Neural cell (in vitro differentiated cells): ENCODE results near the gene ARL17B. TPM values are rescaled to one million over a fixed set of nuclear protein-coding genes. Genes with fewer than 3 reads are reported as not detected.
"Not testable (repeated sequence)": the region's sequence is repeated elsewhere in the genome, so short reads cannot be mapped to it uniquely, and the experiment has no call there.

Experiments used
- H2AFZ ChIP-seq: fragments of 200-600, 300-800 bp; sonication (generic), shearing (Covaris generic); 2 replicates; pipeline ENCODE4 v1.6.0; 2014; ENCODE audit warnings: low read depth, mild to moderate bottlenecking, antibody characterized with exemption, low read length, moderate library complexity
- H3F3A ChIP-seq: fragments of 200-600 bp; shearing (Covaris generic); 2 replicates; pipeline ENCODE4 v1.6.1; 2016; ENCODE audit warnings: mild to moderate bottlenecking, moderate library complexity, mixed read lengths, antibody characterized with exemption, low read length; ENCODE audit not compliant: insufficient read depth, poor library complexity, severe bottlenecking
- H3K27ac ChIP-seq: fragments of 200-600, 300-800 bp; sonication (generic), shearing (Covaris generic); 2 replicates; pipeline ENCODE4 v1.5.1; 2014; ENCODE audit warnings: mild to moderate bottlenecking, low read length, moderate library complexity
- H3K27me3 ChIP-seq: fragments of 300-800, 200-600 bp; sonication (generic), shearing (Covaris generic); 2 replicates; pipeline ENCODE4 v1.6.0; 2014; ENCODE audit warnings: mild to moderate bottlenecking, low read depth, low read length, moderate library complexity; ENCODE audit not compliant: insufficient read depth
- H3K36me3 ChIP-seq: fragments of 300-800, 200-600 bp; sonication (generic), shearing (Covaris generic); 2 replicates; pipeline ENCODE4 v1.5.1; 2014; ENCODE audit warnings: mild to moderate bottlenecking, antibody characterized with exemption, low read length, moderate library complexity; ENCODE audit not compliant: insufficient read depth
- H3K4me2 ChIP-seq: fragments of 300-800, 200-600 bp; sonication (generic), shearing (Covaris generic); 2 replicates; pipeline ENCODE4 v1.6.0; 2014; ENCODE audit warnings: mild to moderate bottlenecking, low read length
- H3K4me3 ChIP-seq: fragments of 300-800, 200-600 bp; sonication (generic), shearing (Covaris generic); 2 replicates; pipeline ENCODE4 v1.5.1; 2014; ENCODE audit warnings: mild to moderate bottlenecking, low read length, moderate library complexity
- H3K79me2 ChIP-seq: fragments of 200-600 bp; shearing (Covaris generic); replicated peaks from 2 replicates; pipeline ENCODE4 v1.6.0; 2014; ENCODE audit warnings: mild to moderate bottlenecking, low read length, moderate library complexity; ENCODE audit not compliant: insufficient read depth
- H3K9ac ChIP-seq: fragments of 300-800, 200-600 bp; sonication (generic), shearing (Covaris generic); 2 replicates; pipeline ENCODE4 v1.6.1; 2016; ENCODE audit warnings: mild to moderate bottlenecking, low read length, mixed read lengths
- H3K9me2 ChIP-seq: fragments of 200-600 bp; shearing (Covaris generic); 2 replicates; pipeline ENCODE4 v1.6.1; 2016; ENCODE audit warnings: mild to moderate bottlenecking, low read length, mixed read lengths; ENCODE audit not compliant: insufficient read depth
- H3K9me3 ChIP-seq: fragments of 200-600, 300-800 bp; sonication (generic), shearing (Covaris generic); 2 replicates; pipeline ENCODE4 v1.6.1; 2016; ENCODE audit warnings: mild to moderate bottlenecking, mixed run types, low read length, moderate library complexity, mixed read lengths
- H4K20me1 ChIP-seq: fragments of 200-600 bp; shearing (Covaris generic); 2 replicates; pipeline ENCODE4 v1.6.1; 2016; ENCODE audit warnings: mild to moderate bottlenecking, mixed run types; ENCODE audit not compliant: insufficient read depth
- POLR2AphosphoS5 ChIP-seq: IDR thresholded peaks from 2 replicates; pipeline ENCODE4 v1.6.1; 2012
- REST ChIP-seq: IDR thresholded peaks from 2 replicates; pipeline ENCODE4 v1.6.1; 2012; ENCODE audit warnings: borderline replicate concordance
- polyA plus RNA-seq: library from polyadenylated mRNA; depleted of rRNA; stranded (reverse); fragments of >200 nt; gene quantifications from 2 replicates; pipeline ENCODE4 v1.2.3, GENCODE V29; 2014

ARL17B gene
- polyA plus RNA-seq, 1 donor from 2014 or later = 24.2 TPM

DNA sequence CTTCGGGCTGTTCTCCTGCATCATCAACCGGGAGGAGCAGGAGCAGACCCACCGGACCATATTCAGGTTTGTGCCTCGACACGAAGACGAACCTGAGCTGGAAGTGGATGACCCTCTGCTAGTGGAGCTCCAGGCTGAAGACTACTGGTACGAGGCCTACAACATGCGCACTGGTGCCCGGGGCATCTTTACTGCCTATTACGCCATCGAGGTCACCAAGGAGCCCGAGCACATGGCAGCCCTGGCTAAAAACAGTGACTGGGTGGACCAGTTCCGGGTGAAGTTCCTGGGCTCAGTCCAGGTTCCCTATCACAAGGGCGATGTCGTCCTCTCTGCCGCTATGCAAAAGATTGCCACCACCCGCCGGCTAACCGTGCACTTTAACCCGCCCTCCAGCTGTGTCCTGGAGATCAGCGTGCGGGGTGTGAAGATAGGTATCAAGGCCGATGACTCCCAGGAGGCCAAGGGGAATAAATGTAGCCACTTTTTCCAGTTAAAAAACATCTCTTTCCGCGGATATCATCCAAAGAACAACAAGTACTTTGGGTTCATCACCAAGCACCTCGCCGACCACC lies 117.1 kb downstream of the ARL17B start:
- not testable (repeated sequence) for H3K4me2 ChIP-seq, H3F3A ChIP-seq, H3K27me3 ChIP-seq, H2AFZ ChIP-seq, H3K9ac ChIP-seq, H3K36me3 ChIP-seq, H3K9me3 ChIP-seq, H3K27ac ChIP-seq, H3K4me3 ChIP-seq, H3K79me2 ChIP-seq, H4K20me1 ChIP-seq, H3K9me2 ChIP-seq

DNA sequence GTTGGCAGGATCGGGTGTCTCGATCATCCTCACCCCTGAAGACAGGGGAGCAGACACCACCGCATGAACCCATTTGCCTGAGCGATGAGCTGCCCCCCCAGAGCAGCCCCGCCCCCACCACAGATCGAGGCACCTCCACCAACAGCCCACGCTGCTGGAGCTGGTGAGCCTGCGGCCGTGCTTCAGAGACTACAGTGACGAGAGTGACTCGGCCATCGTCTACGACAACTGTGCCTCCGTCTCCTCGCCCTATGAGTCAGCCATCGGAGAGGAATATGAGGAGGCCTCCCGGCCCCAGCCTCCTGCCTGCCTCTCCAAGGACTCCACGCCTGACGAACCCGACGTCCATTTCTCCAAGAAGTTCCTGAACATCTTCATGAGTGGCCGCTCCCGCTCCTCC lies 117.6 kb downstream of the ARL17B start:
- H4K20me1 ChIP-seq, H3K9me2 ChIP-seq, H3K9me3 ChIP-seq, H3F3A ChIP-seq, H3K9ac ChIP-seq, H3K4me2 ChIP-seq, H3K36me3 ChIP-seq, H3K79me2 ChIP-seq, H3K4me3 ChIP-seq, H2AFZ ChIP-seq, H3K27ac ChIP-seq, H3K27me3 ChIP-seq: not testable (repeated sequence)

- not testable (repeated sequence) for H3K79me2 ChIP-seq, H3K4me3 ChIP-seq, H2AFZ ChIP-seq, H3K9ac ChIP-seq, H3K9me2 ChIP-seq, H3K4me2 ChIP-seq, H3K27me3 ChIP-seq, H3K27ac ChIP-seq, H3K36me3 ChIP-seq, H4K20me1 ChIP-seq, H3F3A ChIP-seq, H3K9me3 ChIP-seq
Measured at GRCh38 chr17:46243505-46243904, 118.1 kb downstream of the ARL17B start.

- not testable (repeated sequence) for H3K79me2 ChIP-seq, H3K4me2 ChIP-seq, H3K36me3 ChIP-seq, H3K9me2 ChIP-seq, H2AFZ ChIP-seq, H3K9me3 ChIP-seq, H4K20me1 ChIP-seq, H3K9ac ChIP-seq, H3K4me3 ChIP-seq, H3K27me3 ChIP-seq, H3F3A ChIP-seq, H3K27ac ChIP-seq
Measured at GRCh38 chr17:46231359-46231758, 130.2 kb downstream of the ARL17B start.

DNA sequence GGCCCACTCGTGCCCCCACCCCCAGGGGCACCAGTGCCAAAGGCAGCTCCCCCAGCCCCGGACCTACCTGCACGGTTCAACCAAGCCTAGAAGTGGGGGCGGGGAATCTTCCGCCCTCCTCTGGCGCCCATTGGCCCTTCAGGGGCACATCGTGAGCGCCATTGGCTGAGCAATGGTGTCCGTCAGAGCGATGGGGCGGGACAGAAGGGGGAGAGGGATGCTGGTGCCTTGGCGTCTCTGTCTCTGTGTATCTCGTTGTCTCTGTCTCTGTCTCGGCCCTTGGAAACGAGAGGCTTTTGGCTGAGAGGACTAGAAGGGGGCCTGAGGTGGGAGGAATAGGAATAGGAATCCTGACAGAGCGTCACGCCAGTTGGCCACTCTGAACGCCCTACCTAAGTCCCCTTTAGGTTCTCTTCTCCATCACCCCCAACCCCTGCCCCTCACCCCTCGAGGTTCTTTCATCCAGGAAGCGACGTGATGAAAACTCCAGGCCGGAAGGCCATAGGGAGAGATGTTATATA lies 136.2 kb downstream of the ARL17B start:
- H3K9me3 ChIP-seq, H3K9me2 ChIP-seq, H3K27me3 ChIP-seq, H3F3A ChIP-seq, H4K20me1 ChIP-seq, H3K36me3 ChIP-seq, H3K79me2 ChIP-seq, H3K4me2 ChIP-seq: not testable (repeated sequence)
- TF ChIP-seq REST = peak; percentile 37
- TF ChIP-seq POLR2AphosphoS5 = peak; percentile 83
- peak overlapping the region; percentile 46 for H3K27ac ChIP-seq
- peak overlapping the region; percentile 62 for H3K9ac ChIP-seq
- peak overlapping the region; percentile 60 for H3K4me3 ChIP-seq
- H2AFZ ChIP-seq = peak overlapping the region; percentile 36

GRCh38 chr17:46224864-46225263 lies 136.7 kb downstream of the ARL17B start:
- not testable (repeated sequence) for H3K4me2 ChIP-seq
- H3K9ac ChIP-seq = peak overlapping the region; percentile 62

More at GRCh38 chr17:46224864-46225263, 136.7 kb downstream of the ARL17B start:
- H3K4me3 ChIP-seq = peak overlapping the region; percentile 60
- H3K79me2 ChIP-seq, H3K36me3 ChIP-seq, H4K20me1 ChIP-seq, H3K27me3 ChIP-seq, H3K9me3 ChIP-seq, H3K9me2 ChIP-seq, H3K27ac ChIP-seq, H2AFZ ChIP-seq, H3F3A ChIP-seq: not testable (repeated sequence)
